ENCODE measurements around the gene FOXRED1.

DNA sequence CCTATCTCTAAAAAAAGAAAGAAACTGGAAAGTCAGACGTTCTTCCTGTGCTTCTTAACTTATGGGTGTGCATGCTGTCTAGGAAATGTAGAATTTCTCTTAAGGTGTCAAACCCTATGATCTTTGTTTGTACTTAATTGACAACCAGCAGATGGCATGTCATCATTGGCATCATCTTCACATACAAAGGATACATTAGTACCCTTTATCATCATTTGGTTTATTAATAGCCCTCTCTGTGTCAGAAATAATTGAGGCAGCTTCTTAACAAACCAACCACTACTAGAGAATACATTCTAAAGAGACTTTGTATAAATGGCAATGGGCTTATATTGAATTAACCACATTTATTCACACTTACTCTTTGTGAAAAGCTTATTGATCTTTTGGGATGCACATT lies 14.1 kb upstream of the FOXRED1 start:
- no peak for TF ChIP-seq POLR2AphosphoS5 (IDR thresholded peaks at IDR 0.05)
- TF ChIP-seq, protein P1, sequence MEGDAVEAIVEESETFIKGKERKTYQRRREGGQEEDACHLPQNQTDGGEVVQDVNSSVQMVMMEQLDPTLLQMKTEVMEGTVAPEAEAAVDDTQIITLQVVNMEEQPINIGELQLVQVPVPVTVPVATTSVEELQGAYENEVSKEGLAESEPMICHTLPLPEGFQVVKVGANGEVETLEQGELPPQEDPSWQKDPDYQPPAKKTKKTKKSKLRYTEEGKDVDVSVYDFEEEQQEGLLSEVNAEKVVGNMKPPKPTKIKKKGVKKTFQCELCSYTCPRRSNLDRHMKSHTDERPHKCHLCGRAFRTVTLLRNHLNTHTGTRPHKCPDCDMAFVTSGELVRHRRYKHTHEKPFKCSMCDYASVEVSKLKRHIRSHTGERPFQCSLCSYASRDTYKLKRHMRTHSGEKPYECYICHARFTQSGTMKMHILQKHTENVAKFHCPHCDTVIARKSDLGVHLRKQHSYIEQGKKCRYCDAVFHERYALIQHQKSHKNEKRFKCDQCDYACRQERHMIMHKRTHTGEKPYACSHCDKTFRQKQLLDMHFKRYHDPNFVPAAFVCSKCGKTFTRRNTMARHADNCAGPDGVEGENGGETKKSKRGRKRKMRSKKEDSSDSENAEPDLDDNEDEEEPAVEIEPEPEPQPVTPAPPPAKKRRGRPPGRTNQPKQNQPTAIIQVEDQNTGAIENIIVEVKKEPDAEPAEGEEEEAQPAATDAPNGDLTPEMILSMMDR (IDR thresholded peaks at IDR 0.05), result no peak
- TF ChIP-seq POLR2A (IDR thresholded peaks at IDR 0.05), result no peak

Measured in gastroesophageal sphincter (tissue), 3 donors.